NOMO-1 (cell line): ENCODE data around the gene DOCK4.
"Not testable (repeated sequence)": the region's sequence is repeated elsewhere in the genome, so short reads cannot be mapped to it uniquely, and the experiment has no call there.

Experiments
- DNase-seq, 2 experiments: peaks; one replicate each; lab custom pipeline; 2025; ENCODE audit not compliant: unreplicated experiment in 2 of 2; lab: John Stamatoyannopoulos, UW

DOCK4 gene

DNA sequence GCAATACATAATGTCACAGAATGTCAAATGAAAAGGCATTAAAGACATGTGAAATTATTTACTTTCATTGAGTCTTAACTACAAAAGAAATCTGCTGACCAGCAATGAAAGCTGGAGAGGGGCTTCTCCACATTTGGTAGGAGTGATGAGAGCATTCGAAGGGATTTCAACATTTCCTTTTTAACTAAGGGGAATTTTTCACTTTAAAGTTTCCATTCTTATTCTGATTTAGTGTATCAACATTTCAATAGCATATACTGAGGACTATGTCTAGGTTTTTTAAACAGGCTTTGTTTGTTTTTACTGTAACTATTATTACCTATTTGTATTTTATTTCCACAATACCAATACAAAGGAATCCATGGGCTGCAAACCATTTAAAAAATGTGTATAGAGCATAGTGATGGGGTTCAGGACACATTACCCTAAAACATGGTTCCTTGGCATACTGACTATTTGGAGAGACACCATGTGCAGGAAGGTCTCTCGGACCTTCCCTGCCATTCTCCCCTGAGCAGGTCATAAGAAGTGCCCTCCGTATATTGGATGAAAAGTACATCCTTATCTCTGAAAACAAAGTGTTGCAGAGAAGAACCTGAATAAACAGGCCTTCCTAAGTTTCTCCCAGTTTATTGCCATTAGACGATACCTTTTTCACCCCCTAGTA, 278.7 kb downstream of the DOCK4 start:
- no peak for DNase-seq

DNA sequence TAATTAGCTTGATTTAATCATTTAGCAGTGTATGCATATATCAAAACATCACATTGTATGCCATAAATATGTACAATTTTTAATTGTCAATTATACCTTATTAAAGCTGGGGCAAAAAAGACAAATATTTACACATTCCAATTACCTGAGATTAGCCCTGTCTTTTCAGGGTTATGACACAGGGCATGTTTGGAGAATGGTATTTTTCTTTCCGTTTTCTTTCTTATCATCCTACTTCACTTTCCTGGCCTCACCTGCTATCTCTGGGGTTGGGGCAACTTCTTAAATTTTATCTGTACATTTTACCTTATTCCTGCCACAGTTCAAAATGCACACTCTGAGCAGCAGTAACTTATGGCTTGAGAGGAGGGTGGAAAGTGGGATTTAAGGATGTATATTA, 285.9 kb downstream of the DOCK4 start:
- DNase-seq = no peak

DNA sequence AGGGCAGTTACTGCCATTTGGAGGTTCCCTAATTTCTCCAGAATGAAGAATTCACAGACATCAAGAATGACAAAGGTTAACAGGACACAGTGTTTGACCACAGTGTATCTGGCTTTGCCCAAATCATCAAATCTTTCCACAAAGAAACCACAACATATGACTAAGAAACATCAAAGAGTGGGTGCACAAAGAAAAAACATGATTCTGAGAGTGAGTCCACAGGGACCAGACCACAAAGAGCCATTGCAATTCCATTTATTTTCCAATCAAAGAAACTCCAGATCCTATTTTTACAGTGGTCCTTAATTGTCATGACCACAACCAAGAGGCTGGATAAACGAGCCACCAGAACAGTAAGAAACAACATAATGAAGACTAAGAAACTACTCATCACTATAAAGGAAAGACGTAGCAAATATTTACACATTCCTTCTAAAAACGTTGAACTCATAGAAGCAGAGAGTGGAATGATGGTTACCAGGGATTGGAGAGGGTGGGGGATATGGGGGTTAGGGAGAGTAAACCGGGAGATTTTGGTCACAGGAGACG, 286.5 kb downstream of the DOCK4 start:
- no peak for DNase-seq

DNA sequence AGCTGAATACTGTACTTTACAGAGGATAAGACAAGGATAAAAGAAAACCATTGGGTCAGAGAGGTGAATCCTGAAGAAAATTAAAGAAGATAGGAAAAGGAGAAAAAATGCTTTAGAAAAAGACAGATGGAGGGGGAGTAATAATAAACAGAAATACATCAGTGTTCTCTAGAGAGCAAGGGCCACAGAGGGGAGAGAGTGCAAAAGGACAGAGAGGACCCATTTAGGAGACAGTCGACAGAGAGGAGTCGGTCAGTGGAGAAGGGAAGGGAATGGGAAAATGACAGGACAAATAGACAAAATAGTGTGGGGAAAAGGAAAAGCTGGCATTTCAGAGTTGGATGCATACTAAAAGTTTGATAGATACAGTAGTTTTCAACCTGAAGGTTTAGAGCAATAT, 287.0 kb downstream of the DOCK4 start:
- DNase-seq = no peak

DNA sequence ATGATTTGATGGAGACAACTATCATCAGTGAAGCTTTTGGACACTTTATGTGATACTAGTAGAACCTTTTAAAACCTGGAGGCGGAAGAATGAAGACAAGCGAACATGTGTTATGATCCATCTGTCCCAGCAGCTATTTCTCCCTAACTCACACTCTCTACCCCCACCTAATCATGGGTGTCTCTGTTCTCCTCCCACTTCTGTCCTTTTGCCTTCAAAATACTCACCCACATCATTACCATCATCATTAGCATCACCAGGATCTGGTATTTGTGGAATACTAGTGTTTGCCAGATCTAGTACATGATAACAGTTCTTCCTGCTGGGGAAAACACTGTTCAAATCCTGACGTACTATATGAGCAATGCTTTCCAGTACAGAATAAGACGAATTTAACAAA, 287.7 kb downstream of the DOCK4 start:
- DNase-seq = no peak

DNA sequence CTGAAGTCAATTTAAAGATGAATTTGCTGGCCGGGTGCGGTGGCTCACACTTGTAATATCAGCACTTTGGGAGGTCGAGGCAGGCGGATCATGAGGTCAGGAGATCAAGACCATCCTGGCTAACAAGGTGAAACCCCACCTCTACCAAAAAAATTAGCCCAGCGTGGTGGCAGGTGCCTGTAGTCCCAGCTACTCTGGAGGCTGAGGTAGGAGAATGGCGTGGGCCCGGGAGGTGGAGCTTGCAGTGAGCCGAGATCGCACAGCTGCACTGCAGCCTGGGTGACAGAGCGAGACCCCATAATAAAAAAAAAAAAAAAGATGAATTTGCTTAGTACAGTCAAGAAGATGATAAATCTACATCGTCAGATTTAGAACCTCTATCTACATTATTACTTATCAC, 288.8 kb downstream of the DOCK4 start:
- DNase-seq = not testable (repeated sequence)

DNA sequence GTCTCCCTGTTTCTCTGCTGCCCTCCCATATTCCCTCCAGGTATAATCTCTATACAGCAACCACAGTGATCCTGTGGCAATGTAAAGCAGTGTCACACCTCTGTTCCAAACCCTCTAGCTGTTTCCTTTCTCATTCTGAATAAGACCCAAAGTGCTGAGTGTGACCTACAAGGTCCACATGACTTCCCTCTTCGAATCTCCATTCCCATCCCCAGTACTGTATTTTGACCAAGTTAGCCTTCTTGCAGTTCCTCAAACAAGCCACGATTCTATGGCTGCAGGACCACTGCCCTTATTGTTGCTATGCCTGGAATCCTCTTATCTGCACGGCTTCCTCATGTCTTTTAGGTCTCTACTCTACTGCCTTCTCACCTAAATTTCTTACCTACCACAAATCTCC, 291.9 kb downstream of the DOCK4 start:
- DNase-seq = no peak

DNA sequence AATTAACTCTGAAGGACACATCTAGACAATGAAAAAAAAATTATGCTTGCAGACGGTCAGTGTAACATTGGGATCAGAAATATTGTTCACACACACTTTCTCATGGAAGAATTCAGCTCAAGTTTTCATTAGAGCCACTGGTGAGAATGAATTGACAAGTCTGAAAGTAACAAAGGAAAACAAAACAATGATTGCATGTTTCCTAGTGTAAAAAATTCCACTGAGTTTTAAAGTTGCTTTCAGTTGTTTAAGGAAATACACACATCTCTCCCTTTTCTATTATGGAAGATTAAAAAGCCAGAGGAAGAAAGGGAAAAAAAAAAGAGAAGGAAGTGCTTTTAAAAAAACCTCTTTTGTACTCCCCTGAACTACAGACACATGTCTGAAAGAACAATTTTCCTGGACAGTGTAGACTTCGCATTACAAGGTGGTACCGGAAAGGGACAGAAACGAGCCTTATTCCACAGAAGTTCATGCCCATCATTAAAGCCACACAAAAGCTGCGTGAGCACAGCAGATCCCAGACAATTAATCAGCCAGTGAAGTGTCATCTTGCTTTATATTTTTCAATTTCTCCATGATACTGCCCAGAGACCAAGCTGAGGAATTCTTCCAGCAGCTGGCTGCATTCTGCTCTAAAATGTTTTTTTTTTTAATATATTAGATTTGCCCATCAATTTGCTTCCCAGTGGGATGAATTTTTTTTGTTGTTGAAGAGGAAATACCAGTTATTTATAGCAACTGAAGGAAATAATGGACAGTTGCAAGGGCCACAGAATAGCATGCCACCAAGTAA, 294.8 kb downstream of the DOCK4 start:
- DNase-seq = no peak

DNA sequence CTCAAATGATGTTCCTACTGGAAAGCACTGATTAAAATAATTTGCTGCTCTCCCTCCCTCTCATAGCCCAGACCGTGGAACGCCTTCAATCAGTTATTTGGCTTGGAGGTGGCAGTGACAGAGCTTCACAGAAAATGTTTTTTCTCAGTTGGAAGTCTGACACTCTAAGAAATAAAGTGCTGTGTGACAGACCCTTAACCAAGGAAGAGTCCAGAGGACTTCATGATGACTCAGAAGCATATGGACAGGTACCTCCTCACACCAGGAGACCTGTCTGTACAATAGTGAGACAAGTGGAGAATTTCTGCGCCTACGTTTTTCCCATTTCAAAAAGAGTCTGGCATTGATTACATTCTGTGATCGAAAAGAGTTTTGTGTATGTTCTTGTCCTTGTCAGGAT, 295.5 kb downstream of the DOCK4 start:
- DNase-seq = no peak

DNA sequence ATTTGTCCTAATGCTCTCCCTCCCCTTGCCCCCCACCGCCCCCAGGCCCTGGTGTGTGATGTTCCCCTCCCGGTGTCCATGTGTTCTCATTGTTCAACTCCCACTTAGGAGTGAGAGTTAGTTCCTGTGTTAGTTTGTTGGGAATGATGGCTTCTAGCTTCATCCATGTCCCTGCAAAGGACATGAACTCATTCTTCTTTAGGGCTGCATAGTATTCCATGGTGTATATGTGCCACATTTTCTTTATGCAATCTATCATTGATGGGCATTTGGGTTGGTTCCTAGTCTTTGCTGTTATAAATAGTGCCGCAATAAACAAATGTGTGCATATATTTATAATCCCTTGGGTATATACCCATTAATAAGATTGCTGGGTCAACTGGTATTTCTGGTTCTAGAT, 297.5 kb downstream of the DOCK4 start:
- not testable (repeated sequence) for DNase-seq

DNA sequence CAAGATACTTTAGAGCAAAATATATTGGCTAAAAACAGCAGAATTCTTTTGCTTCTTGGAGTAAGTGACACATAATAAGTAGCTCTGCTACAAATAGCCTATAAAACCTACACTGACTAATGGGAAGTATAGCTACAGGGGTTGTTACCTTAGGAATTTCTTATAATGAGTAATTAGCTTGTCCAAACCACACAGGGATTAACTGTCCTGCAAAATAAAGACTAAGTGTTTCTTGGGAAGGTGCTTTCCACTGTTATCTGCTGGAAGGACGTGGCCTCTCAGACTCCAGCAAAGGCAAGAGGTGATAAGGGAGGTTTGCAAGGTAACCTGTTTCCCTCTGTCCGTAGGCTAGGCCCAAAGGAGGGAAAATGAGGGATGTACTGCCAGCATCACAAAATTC, 302.4 kb downstream of the DOCK4 start:
- DNase-seq = no peak

DNA sequence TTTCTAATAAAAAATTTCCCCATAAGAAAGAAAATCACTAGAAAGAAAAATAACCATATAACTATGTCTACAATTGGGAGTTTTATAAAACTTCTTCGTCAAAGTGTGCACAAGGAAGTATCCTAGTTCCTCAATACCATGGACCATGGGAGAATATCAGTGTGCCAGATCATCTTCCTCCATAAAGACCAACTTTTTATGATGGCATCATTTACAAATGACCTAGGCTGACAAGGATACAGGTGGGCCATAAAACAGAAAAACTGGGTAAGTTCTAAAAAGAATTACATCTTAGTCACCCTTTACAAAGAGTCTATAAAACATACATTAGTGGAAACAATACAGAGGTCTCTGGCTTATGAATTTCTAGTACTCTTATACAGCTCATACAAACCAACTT, 303.2 kb downstream of the DOCK4 start:
- no peak for DNase-seq

DNA sequence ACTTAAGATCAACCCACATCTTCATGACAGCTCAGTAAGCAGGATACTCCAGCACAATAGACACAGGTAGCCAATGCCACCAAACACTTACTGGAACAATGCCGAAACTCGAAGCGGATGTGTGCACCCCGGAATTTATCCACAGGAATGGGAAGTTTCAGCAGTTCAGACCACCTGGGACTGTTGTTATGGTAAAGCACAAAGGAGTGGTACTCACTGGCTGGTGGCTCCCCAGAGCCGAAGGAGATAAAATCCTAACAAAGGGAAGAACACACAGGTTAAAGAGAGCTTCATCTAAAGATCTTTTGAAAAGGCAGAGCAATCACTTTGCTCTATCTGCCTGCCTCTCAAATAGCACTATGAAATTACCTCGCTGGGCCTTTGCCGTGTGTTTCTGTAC, 305.9 kb downstream of the DOCK4 start:
- DNase-seq = no peak

DNA sequence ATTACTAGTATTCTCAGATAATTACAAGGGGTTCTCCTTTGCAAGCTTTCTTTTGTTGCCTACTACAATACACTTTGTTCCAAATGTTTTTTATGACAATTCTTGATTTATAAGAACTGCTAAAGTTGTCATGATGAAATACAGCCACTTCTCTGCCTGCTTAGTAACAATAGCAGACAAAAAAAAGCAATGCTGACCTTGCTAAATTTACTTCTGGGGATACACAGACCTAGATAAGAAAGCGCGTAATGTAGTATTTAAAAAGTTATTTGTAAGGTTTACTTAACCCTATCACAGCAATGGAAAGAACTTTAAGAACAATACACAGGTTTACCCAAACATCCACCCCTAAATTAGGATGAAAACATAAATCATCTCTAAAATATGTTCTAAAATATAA, 311.1 kb downstream of the DOCK4 start:
- no peak for DNase-seq

DNA sequence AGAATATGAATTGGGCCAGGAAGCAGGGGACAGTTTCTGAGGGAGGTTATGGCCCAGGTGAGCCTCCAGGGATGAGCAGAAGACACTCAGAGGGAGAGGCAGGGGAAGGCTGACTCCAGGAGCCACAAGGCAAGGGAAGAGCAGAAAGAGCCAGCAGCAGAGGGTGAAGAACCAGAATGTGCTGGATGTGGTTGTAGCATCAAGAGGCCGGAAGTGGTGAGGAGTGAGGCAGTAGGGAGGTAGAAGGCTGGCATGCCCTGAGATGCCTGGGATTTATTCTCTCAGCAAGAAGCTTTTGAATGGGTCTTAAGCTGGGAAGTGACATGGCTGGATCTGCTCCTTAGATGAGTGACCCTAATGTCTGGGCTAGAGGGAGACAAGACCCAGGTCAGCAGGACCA, 311.7 kb downstream of the DOCK4 start:
- no peak for DNase-seq

DNA sequence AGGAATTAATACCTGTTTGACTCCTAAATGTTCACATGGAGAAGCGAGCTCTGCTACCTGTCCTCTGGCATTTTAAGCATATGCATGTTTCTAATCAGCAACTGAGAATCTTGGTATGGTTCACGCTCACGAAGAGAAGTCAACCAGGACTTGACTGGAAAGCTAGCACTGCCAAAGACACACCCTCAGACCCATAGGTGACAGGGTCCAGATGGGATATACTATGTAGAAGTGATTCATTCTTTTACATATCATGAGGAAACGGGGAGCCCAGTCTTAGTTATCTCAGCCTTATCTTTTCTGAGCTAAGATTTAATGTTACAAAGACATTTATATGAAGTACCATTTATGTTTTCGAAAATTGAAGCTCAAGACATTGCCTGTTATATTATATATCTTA, 313.0 kb downstream of the DOCK4 start:
- no peak for DNase-seq

DNA sequence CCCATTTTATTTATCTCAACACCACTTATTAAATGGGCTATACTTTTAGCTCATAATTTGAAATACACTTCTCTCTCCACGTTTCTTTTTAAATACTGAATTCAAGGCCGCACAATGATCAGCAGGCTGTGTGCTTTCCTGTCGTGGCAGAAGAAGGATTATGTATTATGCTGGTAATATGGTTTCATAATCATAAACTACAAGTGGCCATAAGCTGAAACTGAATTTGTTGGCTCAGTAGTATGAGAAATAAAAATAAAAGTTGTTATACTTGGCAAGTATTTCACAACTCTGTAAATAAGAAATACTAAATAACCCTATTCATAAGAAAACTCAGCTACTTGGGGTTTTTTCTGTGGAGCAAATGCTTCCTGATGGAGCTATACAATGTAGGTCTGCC, 313.6 kb downstream of the DOCK4 start:
- no peak for DNase-seq

DNA sequence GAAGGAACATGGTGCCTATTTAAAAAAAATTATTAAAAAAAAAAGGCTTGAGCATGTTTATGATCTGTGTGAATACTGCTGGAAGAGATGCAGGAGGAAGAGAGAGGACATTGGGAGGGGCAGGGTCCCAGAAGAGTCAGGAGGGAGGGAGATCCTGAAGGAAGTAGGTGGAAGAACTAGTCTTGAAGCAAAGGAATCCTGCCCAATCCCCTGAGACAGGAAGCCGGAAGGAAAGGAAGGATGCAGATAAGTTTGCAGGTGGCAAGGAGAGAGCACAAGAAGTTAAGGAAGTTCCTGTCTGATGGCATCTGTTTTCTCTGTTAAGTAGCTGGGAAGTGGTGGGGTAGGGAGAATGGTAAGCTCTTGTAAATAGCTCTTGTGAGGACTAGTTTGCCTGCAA, 318.5 kb downstream of the DOCK4 start:
- no peak for DNase-seq

DNA sequence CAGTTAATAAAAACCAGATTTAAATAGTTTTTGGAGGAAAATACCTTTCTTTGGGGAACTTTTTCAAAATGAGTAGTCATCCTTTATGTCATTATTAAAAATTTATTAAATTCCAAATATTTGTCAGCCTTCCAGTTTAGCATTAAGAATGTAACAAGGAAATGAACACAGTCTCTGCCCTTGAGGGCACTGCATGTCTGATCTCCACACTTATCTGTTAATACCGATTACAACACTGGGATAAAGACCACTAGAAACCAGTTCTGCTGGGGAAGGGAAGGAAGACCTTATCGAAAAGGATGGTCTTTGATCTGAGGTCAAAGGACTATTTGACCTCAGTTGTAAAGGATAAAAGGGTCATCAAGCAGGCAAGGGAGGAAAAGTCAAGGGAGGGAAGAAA, 320.0 kb downstream of the DOCK4 start:
- no peak for DNase-seq

DNA sequence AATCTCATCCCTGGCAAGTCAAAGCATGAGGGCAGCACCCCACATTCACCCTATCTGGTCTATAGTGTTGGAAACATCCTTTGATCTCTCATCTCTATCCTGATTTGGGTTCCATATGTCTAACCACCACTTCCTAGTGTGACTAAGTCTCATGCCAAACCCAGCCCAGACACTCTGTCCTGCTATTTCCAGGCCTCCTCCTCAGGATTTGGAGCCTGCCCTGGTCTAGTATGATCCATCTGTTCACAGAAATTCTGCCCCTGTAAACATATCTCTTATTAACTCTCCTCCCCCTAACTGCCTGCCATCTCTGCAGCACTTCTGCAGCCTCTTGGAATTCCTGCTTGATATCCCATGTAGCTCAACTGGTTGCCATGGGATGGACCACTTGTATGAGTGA, 323.0 kb downstream of the DOCK4 start:
- no peak for DNase-seq

DNA sequence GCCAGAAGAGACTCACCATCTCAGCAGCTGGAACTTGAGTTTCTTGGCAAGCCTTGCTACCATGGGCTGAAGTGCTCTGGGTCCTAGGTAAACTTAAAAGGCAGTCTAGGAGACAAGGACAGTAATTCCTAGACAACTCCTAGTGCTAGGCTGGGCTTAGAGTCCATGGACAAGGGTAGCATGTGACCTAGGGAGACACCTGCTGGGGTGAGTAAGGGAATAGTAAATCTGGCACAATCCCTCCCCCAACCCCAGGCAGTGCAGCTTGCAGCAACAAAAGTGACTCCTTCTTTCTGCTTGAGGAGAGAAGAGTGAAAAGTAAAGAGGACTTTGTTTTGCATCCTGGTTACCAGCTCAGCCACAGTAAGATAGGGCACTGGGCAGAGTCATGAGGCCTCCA, 327.4 kb downstream of the DOCK4 start:
- DNase-seq = no peak

DNA sequence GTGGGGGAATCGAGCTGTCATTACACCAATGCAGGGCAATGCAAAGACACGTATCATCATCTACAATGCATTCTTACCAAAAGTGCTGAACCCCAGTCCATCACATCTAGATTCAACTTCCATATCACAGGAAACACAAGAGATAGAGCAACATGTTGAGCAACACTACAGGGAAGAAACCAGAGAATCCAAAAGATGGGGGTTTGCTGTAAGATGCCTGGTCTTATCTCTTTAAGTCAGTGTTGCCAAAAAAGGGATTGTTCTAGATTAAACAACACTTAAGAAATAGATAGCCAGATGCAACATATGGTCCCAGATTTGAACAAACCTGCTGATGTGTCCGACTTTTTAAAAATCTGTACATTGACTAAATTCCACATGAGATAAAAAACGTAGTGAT, 328.3 kb downstream of the DOCK4 start:
- no peak for DNase-seq
